Activated CD8-positive, alpha-beta memory T cell treated with anti-CD3 and anti-CD28 coated beads, Interleukin-2, amount 50 U/mL, for 48 hours (primary cell): Measurements from ENCODE around the gene HOXD3.

ENCODE experiments used
- DNase-seq: peaks from one replicate; pipeline ENCODE4 v3.0.0-alpha.2; 2020

HOXD3 gene

DNA sequence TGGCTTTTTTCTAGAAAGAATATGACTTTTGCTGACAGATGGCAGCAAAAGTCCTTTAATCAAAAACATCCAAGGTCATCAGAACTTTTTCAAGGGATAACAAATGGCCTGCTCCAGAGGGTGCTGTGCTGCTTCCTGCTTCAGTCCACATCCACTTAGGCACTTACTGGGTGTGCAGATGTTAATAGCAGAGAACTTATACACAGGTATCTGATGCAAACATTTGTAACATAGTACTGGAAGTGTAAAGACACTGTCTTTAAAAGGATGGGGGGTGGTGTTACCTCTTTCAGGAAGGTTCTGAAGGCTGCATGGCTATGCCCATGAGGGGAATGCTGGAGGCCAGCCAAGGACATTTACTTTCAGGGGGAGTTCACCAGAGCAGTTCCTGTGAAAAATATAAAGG, 22.1 kb upstream of the HOXD3 start:
- no peak for DNase-seq

DNA sequence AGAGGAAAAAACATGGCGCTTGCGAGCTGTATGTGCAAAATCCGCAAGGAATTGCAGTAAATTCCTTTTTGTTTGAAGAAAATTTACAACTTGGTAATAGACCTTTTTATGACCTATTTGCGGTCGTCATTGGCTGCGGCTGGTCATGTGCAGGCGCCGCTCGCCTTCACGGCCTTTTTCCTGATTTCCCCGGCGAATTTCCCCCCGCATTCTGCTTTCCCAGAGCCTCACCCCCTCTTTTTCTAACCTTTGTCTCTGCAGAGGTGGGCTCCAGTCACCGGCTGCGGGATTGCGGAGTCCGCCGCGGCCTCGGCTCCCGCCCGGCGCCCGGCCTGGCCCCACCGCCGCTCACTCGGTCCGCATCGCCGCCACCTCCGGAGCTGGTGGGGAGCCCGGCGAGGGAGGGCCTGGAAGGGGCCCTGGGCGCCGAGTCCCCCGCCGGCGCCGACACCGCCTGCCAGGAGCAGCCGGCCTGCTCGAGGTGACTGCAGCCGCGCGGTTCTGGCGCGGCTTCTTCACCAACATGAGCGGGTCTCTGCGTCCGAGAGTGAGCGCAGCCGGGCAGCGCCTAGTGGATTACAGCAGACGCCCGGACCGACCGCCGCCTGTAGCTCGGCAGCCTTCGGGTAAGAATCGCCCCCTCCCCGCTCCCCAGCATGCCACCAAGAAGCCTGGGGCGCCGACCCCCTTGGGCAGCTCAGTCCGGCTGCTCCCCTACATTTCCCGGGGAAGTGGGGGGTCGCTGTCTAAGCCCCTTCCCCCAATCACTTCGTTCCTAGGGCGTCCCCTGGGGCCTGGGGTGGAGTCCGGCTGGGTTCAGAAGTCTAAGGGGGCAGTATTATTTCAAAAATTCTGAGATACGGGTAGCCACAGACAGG, 20.5 kb upstream of the HOXD3 start:
- DNase-seq: peak; percentile 58

DNA sequence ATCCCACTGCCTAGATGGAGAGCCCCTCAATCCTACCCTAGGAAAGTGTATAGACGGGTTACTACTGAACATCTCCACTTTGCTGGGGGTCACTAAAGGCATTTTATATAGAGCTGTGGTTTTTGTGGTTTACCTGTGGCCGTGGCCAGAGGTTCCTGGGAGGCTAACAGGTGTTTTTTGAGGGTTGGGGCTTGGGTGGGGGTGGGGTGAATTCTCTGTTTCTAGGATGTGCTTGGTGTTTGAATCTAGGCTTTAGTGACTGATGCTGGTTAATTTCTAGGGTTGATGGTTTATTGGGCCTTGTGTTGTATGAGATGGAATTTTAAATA, 19.9 kb upstream of the HOXD3 start:
- no peak for DNase-seq

DNA sequence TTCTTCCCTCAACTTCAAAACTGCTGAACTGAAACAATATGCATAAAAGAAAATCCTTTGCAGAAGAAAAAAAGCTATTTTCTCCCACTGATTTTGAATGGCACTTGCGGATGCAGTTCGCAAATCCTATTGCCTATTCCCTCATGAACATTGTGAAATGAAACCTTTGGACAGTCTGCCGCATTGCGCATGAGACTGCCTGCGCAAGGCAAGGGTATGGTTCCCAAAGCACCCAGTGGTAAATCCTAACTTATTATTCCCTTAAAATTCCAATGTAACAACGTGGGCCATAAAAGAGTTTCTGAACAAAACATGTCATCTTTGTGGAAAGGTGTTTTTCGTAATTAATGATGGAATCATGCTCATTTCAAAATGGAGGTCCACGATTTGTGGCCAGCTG, 19.2 kb upstream of the HOXD3 start:
- no peak for DNase-seq

DNA sequence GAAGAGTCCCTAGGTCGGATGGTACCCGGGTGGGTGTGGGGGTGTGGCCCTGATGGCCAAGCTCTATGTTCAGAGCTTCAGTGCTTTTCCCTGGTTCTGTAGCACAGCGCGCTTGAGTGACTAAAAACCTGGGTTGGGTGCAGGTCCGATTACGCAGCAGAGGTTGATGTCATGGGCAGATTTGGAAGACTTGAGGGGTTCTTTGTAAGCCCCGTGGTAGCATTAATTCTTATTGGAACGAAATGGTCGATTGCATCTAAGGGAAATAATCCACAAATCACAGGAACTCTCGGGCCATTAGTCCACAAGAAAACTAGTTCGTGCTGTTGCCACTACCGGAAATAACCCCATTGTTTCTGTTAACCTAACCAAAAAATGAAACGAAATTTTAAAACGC, 18.6 kb upstream of the HOXD3 start:
- DNase-seq: peak; percentile 45

DNA sequence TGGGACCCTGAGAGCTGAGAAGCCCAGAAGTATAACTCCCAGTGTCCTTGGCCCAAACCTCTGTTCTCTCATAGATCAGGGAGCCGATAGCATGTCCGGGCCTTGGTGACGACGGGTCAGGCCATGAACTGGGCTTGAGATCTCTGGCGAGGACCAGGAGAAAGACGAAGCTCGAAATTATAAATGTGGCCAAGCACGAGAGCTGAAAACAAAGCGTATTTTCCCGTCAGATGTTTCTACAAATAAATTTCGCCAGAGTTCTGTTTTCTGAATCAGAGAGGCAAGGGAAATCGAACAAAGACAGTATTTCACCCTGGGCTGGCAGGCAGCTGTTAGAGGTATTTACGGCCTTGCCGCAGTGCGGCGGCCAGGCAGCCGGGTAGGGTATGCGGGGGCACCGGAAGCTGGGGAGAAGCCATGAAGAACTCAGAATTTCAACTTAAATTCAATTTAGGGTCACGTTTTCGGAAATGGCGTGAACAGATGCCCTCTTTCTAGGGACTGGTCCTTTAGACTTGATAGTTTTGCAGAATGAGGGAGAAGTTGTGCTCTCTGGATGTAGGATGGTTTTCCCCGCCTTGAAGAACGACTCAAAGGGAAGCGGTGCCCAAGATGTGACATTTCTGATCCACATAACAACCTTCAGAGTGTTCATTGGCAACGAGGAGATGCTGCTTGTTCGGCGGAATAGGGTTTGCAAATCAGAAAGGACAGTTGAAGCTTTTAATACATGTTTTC, 18.0 kb upstream of the HOXD3 start:
- DNase-seq: peak; percentile 48

DNA sequence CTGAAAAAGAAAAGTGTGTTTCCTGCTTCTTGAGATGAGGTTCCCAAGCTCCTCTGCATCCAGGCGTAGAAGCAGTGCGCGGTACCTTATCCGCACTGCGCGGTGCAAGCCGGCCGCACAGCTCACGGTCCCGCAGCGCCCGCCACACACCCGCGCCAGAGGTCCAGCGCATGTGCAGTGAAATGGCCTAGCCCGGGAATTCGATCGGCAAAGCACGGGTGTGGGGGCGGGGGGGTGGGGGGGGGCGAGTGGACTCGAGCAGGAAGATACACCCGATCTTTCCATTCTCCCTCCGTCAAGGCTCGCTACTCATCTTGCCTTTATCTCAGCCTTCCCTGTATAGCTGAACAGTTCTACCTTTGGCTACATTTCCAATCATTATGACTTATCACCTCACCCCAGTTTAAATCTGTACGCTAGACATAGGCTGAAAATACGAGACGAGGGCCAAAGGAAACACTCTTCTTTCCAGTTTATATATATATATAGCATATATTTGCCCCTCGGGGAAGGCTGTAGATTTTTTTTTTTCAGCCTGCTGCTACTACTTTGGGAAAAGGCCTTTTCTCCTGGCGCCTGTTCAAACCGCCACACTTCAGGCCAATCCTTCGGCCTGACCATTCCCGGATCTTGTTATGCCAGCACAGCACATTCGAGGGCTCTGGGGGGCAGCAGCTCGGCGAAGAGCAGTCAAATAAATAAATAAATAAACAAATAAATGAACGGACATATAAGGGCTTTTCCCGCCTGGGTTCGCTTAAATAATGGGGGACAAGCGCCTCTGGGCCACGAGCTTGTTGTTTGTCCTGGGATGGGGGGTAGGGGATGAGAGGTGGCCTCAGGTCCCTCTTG, 17.2 kb upstream of the HOXD3 start:
- DNase-seq: peak; percentile 37

DNA sequence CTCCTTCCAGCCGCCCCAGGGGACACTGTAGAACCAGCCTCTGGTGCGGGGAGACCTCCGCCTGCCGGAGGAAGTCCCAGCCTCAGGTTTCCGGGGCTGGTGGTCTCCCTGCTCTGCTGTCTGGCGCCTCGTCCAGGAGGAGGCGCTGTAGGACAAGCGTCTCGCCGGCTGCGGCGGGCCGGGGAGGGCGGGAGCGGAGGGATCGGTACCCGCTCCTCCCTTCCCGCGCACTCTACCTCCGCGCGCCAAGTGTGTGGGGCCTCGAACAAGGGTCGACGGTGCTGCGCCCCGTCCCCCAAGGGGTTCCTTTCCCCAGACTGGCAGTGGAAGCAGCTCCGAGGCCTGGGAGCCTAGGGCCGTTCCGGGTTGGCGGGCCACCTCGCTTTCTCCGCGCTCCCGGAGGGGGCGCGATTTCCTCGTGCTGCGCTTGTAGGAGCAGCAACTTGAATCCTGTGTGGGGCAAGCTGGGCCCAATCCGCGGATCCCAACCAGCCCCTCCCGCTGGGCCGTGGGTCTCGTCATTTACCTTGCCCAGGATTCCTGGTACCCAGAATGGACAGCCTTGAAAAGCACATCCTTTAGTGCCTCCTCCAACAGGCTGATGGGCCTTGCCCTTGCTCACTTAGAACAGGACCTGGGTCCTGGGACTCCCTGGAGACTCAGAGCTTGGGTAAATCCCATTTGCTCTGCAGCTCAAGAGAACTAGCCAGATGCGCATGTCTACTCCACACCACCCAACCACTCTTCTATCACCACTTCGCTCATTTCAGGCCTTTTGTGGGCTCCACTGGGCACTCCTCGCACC, 16.4 kb upstream of the HOXD3 start:
- peak; percentile 89 for DNase-seq

DNA sequence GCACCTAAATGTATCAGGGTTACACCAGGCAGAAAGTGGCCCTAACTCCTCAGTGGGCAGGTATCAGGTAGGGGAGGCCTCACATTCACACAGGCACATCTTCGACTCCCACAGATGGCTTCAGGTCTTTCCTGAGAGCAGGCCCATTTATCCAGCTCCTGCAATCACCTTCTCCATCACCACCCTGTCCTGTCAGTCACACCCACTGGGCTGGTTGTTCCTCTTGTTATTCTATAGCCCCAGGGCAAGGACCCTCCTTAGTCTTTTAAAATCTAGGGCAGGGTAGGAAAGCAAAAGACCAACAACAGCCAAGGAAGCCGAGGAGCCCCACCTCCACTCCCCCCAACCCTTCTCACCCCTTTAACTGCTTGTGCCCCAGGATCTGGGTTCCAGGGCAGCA, 14.8 kb upstream of the HOXD3 start:
- DNase-seq: no peak

DNA sequence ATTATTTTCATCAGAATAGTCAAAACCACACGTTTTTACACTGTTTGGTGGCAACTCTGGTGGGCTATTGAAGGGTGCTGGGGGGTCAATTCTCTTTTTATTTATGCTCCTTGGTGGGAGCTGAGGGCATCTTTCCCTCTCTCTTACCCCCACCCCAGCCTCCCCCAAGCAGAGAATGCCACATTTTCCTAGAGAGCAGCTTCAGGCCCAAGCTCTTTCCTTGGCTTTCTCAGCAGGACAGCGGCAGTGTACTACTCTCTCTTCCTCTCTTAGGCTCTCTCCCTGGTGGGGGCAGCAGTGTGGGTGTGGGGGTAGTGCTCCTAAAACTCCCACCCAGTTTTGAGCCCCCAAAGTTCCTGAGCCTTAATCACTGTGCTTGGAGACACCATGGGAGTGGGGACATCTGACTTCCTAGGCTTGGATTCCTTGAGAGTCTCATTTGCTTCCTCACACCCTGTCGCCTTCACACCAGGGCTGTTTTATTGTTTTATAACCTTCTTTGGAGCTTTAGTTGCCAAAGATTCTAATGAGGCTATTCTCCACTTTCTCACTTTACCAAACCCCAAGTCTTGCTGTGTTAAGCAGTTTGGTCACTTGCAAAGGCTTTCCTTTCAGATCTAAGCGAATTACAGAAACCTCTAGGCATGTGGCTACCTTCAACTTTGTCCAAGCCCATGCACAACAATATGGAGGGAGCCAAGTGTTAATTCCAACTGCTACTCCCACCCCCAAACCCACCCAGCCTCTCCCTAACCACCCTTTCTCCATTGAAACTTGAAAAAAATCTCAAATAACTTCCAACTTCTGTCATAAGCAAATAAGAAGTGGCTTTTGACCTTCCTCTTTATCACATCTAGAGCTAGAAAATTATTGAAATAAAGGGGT, 11.8 kb upstream of the HOXD3 start:
- no peak for DNase-seq

DNA sequence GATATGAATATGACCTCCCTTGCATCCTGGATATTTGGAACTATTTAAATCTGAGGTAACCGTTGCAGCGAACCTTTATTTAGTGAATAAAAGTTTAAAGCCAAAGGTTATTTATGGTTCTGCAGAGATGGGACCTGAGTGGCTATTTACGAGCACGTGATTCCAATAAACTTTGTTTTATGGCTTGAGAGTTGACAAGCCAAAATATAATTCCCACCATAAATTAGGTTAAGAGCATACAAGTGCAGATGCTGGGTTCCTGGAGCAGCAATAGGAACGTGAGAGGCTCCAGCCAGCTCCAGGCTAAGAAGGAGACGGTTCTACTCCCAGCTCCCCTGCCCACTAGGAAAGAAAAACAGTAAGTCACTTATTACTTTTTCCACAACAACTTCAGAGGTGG, 11.0 kb upstream of the HOXD3 start:
- no peak for DNase-seq

DNA sequence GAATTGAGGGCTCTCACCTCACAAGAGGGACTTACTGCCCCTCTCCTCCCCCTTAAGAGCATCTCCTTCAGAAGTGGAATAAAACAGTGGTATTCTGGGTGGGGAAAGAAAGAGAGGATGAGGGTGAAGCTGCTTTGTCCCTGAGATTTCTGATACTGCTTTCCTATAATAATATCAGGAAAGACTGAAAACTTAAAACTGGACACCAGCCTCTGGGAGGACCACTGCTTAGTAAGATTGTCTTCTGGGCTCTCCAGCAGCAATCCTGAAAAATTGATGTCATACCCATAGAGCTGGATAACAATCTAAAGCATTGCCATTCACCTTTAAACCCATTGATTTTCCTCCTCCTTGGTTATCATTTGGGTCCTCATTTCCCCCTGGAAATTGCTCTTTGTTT, 10.5 kb upstream of the HOXD3 start:
- DNase-seq: no peak

DNA sequence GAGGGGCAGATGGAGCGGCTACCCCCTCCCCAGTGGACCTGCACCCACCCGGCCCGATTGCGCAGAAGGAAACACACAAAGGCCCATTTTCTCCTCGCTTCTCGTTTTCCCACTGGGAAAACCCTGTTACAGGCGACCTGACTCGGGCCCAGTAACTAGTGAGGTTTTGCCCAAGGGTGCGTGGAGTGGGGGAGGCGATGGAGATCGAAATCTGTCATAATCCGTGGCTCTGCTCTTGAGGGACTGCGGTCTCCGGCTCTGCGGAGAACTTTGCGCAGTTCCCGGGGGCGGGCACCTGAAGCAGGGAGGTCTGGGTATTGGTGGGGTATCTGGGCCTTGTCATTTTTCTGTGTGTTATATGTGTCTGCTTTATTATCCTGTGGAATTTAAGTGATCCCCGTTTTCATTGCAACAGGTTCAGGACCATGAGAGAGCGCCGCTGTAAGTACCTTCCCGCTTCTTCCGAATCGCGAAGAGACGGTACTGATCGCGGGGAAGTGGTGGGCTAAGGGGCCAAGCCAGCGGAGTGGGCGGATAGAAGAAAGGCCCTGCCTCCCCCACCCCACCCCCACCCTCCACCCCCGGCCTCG, 9.8 kb upstream of the HOXD3 start:
- no peak for DNase-seq

DNA sequence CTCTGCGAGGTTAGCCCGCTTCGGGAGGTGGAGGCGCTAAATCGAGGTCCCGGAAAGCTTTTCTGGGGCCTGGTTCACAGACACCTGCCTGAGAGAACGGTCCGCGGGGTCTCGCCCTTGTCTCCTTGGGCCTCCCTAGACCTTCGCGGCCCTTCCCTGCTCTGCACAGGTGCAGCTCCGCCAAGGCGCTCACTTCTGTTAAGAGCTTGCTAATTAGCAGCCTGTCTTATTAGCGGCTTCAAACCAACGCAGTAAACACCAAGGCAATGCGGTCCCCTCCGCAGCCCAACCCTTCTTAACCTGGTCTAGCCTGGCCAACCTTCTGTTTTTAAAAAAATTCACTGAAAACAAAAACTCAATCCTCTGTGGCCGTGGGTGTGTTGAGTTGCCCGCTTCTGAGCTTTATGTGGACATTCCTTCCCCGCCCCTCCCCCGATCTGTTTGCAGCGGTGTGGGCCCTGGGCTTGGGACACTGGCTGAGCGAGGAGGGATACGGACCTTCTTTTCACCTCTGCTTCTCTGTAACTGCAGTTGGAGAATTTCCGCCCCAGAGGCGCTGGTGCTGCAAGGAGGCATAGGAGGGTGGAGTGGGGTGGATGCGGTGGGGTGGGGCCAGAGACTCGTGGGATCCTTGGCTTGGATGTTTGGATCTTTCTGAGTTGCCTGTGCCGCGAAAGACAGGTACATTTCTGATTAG, 9.2 kb upstream of the HOXD3 start:
- DNase-seq: peak; percentile 47

DNA sequence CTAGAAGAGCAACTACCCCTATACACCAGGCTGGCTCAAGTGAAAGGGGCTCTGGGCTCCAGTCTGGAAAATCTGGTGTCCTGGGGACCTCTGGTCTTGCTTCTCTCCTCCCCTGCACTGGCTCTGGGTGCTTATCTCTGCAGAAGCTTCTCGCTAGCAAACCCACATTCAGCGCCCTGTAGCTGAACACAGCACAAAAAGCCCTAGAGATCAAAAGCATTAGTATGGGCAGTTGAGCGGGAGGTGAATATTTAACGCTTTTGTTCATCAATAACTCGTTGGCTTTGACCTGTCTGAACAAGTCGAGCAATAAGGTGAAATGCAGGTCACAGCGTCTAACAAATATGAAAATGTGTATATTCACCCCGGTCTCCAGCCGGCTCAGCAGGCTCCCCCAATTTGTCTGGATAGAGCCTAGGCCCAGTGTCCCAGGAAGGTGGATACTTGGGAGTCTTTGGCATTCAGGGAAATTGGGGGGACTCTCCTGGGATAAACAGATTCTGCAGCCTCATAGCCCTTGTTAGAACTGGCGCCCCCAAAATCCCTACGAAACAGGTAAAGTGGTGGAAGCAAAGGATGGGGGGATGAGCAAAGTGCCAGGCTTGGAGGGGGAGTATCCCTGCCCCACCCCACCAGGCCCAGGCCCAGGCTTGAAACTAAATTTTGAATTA, 8.2 kb upstream of the HOXD3 start:
- peak; percentile 38 for DNase-seq

DNA sequence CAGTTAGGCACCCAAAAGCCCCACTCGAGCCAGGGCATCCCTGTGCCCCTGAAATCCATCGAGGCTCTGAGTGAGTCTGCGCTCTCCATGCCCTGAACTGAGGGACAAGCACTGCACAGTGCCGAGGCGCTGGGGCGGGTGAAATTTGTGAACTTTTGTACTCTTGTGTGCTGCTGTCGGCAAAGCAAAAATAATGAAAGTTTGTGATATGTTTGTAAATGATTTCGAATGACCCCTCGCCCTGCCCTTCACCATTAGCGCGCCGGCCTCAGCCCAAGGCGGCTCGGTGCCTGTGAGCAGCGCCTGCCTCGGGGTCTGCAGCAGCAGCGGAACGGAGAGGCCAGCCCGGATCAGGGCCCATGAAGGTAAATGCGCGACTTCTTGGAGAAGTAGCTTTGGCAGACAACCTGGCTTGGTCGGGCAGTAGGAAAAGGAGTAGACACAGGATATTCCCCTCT, 7.6 kb upstream of the HOXD3 start:
- DNase-seq: peak; percentile 45

DNA sequence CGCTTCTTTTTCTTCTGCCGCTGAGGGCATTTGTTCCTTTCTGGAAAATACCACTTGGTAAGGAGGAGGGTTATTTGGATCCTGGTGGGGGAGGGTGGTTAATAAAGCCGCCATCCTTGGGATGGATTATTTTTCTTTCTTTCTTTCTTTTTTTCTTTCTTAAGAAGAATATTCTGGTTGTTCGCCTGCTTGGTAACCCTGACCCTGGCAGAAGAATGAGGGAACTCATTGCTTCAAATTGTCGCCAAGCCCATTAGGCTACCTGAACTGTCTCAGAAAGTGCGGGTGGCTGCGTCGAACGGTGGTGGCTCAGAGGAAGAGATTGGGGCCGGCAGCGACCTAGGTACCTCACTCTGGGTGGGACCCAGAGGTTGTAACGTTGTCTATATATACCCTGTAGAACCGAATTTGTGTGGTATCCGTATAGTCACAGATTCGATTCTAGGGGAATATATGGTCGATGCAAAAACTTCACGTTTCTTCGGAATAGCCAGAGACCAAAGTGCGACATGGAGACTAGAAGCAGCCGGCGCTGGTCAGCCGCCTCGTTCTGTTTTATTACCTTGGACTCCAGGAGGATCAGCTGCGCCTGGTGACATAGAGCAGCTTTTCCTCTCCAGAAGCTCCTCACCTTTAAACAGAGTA, 7.0 kb upstream of the HOXD3 start:
- DNase-seq: peak; percentile 46

DNA sequence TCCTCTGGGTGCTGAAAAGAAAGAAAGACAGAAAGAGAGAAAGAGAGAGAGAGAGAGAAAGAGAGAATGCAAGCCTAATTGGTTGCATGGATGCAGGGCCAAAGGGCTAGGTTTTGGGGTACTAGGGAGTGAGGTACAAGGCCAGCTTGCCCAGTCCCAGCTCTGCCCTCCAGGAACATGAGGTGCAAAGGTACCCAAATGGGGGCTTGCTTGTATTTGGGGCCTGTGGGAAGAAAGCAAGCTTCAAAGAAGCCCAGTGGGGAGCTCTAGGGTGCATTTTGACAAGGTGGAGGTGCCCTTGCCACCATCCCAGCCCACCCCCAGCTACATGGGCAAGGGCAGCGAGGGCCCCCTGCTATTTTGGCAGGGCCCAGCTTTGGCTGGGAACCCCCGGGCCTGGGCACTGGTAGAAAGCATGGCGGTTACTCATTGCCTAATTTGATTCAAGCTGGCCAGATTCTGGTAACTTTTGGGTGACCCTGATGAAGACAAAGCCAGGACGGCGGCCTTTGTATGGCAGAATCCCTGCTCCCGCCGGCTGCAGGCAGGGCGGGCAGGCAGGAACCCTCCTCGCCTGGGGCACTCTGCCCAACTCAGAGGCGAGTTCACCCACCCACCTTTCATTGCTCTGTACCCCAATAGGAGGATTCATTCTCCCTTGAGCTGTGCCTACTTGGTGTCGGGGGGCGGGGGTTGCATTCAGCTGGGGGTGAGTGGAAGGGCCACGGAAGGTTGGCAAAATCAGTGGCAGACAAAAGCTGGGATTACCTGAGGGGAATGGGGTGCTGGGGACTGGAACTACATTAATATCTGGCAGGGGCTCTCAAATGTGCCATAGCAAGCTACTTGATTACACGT, 6.3 kb upstream of the HOXD3 start:
- peak; percentile 33 for DNase-seq
